HG02970 (cell line): ENCODE data around the gene BMAL1.
A peak's percentile ranks its signal among the peaks of the same experiment; 100 is the strongest.

Experiments
- ATAC-seq: cut with Tn5 transposase; IDR thresholded peaks from one replicate; pipeline ENCODE4 v1.9.1; 2021; ENCODE audit warnings: mild to moderate bottlenecking, moderate library complexity, moderate number of reproducible peaks; ENCODE audit not compliant: unreplicated experiment, low FRiP score

BMAL1 gene

DNA sequence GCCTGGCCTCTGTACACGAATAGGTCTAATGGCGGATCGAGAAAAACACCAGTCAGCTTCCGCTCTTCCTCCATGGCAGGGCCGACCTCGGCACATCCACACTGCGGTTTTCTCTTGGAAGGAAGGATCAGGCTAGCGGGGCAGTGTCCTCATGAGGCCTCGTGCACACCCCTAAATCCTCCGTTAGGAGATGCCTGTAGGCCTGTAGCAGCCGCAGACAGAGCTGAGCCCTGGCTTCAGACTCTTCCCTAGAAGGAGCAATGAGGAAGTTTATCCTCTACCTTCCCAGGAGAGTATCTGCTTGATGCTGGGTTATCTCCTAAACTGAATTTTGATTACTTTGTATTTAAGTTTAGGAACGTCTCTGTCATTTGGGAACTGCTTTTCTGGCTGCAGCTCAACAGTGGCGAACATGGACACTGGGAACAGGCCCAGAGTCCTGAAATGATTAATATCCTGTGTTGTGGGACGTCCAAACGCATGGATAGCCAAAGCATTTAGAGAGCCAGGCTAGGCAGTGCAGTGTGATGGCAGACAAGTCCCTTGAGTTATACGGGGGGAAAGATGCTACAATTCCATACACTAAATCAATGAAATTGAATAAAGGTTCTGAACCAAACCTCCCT, 16.5 kb upstream of the BMAL1 start:
- ATAC-seq, result no peak

DNA sequence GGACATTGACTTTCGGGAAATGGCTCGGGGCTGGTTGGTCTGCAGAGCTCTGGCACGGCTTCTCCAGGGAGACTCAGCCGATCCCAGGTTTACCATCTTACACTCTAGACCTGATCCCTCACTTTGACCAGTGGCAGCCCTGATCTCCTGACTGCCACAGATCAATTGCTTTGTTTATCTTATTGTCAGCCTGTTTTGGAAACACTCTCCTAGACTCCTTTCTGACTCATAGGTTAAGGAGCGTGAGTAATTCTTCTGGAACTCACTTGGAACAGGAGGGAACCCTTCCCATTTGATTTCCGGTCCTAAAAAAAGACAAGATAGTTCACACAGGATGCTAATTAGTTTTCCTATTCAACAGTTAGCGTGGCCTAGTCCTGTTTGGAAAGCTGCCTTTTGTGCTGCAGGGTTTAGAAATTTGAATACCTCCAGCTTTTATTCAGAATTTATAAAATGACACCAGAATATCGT, 16.0 kb upstream of the BMAL1 start:
- no peak for ATAC-seq

DNA sequence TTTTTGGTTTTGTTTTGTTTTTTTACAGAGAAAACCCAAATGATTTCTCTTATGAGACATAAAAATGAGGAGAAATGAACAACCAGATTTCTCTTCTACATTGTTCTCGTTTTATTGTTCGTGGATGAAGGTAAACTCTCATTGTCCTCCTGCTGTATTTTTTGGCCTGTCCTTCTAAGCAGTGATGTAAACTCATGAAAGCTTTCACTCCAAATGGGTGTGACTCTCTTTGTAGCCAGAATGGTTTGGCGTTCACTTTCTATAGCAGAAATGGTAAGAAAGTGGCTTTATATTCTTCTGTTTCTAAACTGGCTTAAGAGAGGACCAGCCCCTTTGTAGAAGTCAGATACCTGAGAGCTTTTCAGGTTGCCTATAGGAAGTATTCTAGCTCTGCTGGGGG, 15.5 kb upstream of the BMAL1 start:
- ATAC-seq, result no peak

DNA sequence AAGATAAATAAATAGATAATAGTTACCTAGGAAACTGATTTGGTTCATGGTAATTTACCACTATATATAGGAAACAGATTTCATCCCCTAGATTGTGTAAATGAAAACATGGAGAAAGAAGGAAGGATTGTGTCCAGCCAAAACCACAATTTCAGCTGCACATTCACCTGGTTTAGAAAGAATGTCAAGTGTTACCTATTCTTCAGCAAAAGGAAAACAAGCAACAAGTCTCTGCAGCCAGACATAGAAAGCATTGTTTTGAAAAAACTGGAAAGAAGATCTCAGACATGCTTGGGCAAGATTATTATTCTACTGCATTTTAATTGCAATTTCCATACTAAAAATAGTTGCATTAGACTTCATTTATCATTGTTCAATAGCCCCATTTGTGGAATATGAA, 8.8 kb upstream of the BMAL1 start:
- ATAC-seq, result no peak

DNA sequence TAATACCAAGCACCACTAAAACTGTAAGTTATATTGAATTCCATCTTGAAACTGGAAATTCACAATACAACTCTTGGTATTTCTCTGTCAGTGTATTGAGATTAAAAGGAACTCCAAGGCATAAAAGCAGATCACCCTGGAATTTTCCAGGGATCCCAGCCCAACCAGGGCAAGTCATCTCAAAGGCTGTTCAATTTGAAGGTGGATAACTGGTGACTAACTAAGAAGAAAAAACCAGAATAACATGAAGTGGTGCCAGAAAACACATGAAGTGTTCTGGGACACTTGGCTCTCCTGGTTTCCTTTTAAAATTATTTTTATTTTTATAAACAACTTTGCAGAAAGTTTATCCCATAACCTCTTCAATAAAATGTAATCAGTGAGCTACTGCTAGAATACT, 7.8 kb upstream of the BMAL1 start:
- no peak for ATAC-seq

- ATAC-seq, result no peak
These were observed 6.4 kb upstream of the BMAL1 start for GRCh38 chr11:13271060-13271693.

DNA sequence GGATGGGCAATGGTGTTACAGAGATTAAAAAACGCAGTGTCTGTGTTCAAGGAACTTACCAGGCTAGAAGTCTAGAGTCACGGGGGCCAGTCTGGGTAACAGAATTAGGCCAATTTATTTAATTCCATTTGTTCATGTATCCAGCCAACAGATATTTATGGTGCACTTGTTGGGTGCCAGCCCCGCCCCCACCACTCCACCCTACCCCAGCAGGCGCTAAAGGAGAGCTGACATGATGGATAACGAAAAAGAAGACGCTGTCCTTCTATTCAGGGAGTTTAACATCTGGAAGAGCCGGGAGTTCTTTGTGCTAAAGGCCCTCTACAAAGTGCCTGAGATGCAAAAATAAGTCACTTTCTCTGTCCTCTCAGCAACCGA, 1.1 kb upstream of the BMAL1 start:
- ATAC-seq, result no peak

GRCh38 chr11:13276832-13277767, 490 bp upstream of the BMAL1 start:
- peak; percentile 95 for ATAC-seq

DNA sequence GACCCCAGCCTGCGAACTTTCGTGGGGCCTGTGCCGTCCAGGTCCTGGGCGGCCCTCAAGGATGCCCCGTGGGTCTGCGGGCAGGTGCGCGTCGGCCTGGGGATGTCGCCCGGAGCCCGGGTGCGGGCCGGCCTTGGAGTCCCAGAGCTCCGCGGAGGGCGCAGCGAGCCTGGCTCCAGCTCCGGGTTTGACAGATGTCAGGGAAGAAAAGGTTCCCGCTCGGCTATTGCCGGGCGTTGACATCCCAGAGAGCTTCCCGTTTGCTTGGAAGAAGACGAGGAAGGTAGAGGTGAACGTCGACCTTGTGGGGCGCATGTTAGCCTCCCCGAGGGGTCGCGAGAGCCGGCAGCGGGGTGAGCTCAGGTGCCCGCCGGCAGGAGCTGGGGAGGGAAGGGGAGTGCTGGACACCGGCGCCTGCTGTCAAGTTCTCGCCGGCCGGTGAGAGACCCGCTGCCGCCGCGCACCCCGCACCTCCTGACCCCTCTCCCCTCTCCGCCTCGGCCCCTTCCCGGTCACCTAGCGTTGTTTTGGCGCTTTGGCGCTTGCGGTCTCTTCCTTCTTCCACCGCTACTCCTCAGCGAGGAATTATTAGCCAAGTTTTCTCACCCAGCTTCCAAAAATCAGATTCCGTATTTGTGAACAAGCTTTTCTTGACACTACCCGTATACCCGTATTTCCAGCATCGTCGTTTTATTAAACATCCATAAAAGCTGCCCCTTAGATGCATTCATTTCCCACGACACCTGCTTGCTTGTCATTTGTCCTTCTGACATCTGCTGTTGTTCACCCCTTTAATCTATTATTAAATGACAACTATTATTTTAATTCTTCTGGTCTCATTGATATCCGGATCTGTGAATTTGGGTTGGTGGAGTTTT, 1.3 kb downstream of the BMAL1 start:
- ATAC-seq, result no peak

- no peak for ATAC-seq
These were observed 1.9 kb downstream of the BMAL1 start for GRCh38 chr11:13279487-13279834.

GRCh38 chr11:13280092-13280722, 2.6 kb downstream of the BMAL1 start:
- no peak for ATAC-seq

DNA sequence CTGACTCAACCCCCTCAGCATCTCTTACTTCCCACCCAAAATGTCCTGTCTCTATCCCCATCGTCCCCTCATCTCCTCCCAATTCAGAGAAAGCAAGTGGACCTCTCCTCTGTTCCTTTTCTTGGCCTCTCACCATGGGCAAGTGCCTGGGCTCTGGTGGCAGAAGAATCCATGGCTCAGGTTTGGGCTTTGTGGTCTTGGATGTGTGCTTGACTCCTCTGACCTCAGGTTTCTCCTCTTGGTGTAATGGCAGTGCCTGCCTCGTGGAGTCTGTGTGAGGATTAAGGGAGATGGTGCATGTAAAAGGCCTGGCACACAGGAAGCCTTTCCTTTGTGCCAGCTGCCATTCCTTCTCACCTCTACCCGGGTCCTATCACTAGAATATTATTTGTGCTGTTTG, 3.2 kb downstream of the BMAL1 start:
- ATAC-seq, result no peak

GRCh38 chr11:13283636-13284035, 6.0 kb downstream of the BMAL1 start:
- no peak for ATAC-seq

- no peak for ATAC-seq
These were observed 7.4 kb downstream of the BMAL1 start for GRCh38 chr11:13284776-13285588.

GRCh38 chr11:13286279-13286821, 8.8 kb downstream of the BMAL1 start:
- ATAC-seq, result no peak

- no peak for ATAC-seq
These were observed 9.4 kb downstream of the BMAL1 start for GRCh38 chr11:13287036-13287435.

DNA sequence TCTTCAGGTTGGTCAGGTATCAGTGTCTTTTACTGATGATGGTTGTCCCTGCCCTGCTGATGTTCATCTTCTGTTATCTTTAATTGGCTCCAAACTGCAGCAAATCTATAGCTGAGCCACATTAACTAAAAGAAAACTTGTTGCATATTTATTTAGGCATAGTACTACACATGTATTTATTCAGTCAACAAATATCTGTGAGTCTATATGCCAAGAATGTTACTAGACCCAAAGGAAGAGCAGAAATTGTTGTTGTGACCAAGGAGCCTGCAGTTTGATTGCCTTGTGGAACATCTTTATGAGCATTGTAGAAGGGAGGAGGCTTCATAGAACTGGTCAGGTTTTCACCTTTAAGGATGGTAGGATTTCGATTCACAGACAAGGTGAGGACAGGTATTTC, 10.1 kb downstream of the BMAL1 start:
- no peak for ATAC-seq

DNA sequence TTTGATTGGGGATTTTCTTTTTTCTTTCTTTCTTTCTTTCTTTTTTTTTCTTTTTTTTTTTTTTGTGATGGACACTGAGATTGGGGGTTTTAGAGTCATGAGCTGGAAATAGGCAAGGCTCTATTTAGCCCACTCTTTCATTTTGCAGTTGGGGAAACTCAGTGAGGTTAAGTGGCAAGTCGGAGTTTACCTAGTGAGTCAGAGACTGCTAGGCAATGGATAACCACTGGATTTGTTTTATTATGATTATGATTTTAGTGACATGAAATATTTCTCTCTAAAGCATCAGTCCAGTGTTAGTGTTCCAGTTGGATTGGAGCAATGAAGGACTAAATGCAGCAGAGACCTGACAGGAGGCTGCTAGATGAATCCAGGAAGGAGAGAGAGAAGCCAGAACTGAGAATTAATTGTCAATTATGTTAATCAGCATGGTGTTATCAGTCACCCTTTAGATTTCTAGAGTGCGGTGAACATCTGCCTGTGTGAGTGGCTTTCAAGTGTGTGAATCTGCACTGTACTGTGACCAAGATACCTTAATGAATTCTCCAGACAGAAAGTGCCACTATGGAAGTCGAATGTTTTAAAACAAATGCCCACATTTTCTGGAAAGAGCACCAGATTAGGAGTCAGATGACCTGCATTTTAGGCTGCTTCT, 10.9 kb downstream of the BMAL1 start:
- no peak for ATAC-seq
